GM21825 (cell line): ENCODE results near the gene ABCA7.

Experiments
- ATAC-seq: cut with Tn5 transposase; IDR thresholded peaks from one replicate; pipeline ENCODE4 v1.9.1; 2021; ENCODE audit warnings: mild to moderate bottlenecking, moderate library complexity; ENCODE audit not compliant: unreplicated experiment

Gene ABCA7

DNA sequence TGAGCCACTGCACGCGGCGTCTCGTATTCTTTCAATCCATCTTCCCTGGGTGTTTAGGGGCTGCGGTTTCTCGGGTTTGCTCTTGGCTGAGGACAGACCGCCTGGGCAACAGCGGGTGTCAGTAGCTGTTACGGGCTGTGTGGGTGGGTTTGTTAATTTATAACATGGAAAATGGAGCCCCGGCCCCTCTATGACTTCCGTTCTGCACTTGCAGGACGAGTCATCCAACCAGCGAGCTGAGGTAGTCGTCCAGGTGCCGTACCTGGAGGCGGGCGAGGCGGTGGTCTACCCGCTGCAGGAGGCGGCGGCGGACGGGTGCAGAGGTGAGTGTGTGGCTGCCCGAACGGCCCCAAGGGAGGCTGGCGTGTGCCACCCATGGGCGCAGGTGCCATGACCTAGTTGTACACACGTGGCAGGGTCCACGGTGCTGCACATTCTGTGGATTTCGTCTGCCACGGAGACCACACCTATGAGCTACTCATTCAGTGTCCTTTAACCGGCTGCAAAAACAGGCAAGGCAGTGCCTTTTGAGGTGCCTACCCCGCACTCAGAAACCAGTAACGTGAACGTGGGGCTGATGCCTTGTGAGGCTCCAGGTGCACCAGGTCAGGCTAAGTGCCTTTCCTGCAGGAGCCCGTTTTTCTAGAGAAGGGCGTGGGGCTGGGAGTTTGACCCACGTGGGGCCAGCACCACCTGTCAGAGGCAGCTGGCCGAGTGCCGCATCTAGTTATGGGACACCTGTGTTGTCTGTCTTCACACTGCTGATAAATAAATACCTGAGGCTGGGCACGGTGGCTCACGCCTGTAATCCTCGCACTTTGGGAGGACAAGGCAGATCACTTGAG, 44.3 kb downstream of the ABCA7 start:
- ATAC-seq, result no peak

DNA sequence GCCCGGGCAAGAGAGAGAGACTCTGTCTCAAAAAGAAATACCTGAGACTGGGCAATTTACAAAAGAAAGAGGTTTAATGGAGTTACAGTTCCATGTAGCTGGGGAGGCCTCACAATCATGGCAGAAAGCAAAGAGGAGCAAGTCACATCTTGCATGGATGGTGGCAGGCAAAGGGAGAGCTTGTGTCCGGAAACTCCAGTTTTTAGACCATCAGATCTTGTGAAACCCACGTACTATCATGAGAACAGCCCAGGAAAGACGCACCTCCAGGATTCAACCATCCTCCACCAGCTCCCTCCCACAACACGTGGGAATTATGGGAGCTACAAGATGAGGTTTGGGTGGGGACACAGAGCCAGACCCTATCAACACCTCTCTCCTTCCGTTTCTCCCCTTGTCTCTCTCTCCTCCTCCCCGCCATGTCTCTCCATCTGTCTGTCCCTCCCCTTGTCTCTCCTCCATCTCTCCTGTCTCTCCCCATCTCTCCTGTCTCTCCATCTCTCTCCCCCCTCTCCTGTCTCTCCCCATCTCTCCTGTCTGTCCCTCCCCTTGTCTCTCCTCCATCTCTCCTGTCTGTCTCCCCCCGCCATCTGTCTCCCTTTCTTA, 45.2 kb downstream of the ABCA7 start:
- ATAC-seq, result no peak

DNA sequence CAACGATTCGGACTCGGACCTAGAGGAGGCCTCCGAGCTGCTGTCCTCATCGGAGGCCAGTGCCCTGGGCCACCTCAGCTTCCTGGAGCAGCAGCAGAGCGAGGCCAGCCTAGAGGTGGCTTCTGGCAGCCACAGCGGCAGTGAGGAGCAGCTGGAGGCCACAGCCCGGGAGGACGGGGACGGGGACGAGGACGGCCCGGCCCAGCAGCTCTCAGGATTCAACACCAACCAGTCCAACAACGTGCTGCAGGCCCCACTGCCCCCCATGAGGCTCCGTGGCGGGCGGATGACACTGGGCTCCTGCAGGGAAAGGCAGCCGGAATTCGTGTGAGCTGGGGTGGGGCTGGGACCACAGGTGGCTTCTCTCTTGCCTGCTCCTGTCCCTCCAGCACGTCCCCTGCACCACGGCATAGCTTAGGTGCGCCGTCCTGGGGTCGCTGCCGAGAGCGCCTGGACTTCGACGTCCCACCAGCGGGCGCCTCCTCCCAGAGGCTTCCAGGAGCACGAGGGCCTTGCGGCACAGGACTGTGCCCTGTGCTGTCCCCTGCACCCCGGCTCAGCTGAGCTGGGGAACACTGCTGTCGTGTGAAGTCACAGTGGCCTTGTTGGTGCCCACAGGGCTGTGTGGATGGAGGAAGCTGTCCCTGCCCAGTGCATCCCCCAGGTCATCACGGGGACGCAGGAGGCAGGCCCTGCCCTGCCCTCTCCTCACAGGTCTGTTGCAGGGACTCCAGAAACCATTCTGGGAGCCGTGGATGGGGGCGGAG, 46.0 kb downstream of the ABCA7 start:
- no peak for ATAC-seq

DNA sequence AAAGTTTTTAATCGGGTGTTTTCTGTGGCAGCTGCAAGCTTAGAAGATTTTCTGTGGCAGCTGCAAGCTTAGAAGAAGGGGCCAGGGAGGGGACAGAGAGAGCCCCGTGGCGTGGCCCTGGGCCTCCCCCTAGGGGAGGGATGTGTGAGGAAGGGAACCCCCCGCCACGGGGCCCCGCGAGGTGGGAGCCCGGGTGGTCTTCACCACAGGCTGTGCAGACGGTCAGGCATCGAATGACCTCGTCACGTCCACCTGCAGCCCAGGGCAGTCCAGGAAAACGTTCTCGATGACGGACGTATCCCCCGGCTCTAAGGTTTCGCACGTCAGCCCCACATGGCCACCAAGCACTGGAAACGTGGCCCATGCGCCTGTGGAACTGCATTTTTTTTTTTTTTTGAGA, 46.7 kb downstream of the ABCA7 start:
- ATAC-seq, result no peak

DNA sequence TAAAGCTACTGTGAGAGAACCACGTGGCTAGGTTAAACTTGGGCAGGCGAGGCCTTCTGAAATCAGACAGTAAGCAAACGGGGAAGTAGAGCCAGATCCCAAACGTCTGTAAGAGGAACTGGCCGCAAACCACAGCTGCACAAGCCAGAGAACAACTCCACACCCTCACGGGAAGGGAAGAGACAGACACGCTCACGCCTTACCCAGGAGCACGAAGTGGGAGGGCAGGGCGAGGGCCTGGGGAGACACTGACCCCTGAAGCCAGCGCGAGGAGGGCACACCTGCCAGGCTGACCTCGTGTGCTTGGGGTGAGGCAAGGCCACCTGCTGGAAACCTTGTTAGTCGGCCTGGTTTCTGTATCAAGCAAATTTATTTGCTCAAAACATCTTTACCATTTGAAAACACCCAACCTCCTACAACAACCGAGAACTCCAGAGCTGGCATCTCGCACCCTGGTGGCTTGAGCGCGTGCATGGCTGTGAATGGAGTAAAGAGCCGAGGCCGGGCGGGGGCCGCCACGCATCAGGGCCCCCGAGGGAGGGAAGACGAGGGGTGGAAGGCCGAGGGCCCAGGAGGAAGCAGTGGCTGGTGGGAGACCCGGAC, 48.0 kb downstream of the ABCA7 start:
- ATAC-seq, result no peak

DNA sequence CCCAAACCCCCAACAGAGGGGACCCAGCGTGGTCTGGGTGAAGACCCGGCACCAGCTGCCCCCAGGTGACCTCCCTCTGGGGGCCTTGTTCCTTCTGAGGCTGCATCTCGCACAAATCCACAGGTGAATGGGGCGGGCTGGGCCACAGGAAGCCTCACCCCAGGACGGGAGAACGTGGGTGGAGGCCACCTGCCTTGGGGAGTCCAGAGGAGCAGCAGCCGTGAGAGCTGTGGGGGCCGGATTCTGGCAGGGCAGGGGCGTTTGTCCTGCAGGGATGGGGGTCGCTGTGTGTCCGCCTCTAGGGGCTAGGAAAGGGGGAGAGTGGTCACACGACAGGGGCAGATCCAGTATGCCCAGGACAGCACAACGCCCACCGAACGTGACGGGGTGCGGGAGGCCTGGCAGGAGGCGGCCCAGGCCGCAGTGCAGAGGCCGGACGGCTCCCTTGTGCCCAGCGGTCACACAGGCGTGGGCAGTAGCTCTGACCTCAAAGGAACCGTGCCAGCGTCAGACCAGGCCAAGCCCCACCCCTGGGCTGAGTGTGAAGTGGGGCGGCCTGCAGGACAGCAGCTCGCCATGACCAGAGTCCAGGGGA, 48.6 kb downstream of the ABCA7 start:
- no peak for ATAC-seq

DNA sequence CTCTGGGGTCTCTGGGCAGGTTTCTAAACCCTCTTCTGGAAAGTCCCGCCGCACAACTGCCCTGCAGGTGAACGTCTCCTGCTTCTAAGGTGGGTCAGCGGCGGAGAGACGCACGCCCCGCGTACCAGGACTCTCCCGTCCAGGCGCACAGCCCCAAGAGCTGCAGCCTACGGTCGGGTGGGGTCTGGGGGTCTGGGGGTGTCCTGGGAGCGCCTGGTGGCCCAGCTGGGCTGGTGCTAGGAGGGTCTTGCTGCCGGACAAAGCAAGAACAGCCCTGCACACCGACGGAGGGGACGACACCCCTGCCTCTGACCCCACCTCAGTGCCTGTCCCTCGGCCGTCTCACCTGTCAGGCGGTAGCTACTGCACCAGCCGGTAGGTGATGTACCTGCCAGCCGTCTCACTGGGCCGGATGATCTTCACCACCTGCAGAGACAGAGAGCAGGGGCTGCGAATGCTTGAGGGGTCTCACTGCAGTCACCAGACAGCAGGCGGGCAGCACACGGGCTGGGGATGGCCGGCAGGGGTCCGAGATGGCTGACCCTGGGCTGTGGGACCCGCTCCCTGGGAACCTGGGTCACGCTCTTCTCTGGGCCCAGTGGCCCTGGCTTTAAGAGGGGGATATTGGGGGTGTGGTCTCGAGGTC, 49.3 kb downstream of the ABCA7 start:
- no peak for ATAC-seq

DNA sequence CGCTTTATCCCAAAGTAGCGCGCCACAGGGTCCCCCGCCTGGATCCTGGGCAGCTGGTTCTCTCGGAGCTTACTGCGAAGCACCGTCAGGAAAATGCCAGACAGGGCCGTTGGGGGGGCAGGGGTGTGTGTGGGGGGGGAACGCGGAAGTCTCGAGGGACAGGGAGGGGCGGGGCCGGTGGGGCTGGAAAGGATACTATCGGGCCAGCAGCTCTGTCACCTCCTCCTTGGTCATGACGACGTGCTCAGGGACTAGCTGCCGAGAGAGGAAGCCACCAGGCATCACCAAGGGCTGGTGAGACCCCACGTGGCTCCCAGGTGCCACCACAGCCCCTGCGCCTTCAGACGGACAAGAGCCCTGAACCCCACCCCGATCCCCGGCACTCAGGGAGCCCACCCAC, 50.0 kb downstream of the ABCA7 start:
- ATAC-seq, result no peak

DNA sequence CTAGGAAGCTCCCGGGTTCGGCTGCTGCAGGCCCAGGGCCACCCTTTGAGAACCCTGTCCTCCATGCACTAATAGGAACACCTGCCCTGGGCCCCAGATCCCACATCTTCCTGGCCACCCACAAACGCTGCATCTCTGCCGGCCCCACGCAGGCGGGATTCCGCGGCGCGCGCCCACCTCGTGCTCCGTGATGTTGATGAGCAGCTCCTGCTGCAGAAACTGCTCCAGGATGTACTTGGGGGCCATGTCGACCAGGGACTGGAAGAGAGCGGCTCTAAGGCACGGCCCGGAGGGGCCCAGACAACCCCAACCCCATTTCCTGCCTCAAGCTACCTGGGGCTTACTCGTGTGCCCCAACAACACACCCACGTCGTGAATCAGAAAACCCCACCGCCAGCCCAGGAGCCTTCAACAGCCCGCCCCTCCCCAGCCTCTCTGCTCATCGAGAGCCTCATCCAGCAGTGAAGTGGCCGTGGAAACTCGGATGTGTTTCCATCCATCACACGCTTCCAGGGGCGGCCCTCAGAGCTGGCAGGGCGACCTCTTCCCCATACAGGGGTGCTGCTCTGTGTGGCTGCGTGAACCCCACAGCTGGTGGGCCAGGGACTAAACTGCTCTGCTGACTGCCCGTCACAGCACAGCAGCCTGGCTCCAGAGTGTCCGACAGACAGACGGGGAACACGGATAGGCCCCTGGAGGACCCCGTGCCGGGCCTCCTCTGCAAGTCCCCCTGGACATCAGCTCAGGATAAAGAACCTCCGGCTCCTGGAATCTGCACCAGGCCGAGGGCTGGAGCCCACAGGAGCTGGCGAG, 51.0 kb downstream of the ABCA7 start:
- ATAC-seq, result no peak

DNA sequence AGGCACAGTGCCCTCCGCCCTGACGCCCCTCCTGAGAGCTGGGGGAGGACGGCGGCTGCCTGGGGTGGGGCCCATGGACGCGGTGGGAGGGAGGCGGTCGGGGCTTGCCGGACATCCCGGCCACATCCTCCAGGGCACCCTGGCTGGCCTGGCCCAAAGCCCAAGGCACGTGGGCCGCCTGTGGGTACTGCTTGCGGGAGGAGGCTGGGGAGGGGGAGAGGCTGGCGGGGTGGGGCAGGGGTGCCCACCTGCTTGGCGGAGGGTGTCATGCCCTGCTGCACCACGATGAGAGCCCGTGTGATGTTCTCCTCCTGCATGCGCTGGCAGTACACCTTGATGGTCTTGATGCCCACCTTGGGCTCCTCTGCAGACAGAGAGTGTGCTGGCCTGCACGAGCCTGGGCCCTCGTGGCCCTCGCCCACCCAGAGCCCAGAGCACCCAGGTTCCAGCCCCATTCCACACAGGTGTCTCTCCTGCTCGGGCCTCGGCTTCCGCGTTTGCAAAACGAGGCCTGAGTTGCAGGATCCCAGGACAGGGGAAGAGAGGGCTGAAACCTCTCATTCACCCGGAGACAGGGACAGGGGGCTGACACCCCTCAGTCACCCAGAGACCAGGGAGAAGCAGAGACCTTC, 51.8 kb downstream of the ABCA7 start:
- ATAC-seq, result no peak

DNA sequence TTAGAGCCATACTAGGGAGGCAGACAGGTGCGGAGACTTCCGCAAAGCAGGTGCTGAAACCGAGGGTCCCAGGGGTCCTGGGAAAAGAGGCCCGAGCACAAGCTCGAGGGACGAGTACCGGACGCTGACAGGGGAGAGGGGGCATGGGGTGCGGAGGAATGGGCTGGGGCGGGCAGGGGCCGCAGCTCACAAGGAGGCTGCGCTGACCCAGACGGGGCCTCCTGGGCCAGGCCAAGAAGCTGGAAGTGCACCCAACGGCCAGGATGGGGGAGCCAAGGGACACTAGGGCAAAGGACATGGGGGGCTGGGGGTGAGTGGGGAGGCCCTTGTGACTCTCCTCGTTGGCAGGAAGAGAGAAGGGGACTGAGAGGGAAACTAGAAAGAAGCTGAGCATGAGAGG, 53.4 kb downstream of the ABCA7 start:
- no peak for ATAC-seq

DNA sequence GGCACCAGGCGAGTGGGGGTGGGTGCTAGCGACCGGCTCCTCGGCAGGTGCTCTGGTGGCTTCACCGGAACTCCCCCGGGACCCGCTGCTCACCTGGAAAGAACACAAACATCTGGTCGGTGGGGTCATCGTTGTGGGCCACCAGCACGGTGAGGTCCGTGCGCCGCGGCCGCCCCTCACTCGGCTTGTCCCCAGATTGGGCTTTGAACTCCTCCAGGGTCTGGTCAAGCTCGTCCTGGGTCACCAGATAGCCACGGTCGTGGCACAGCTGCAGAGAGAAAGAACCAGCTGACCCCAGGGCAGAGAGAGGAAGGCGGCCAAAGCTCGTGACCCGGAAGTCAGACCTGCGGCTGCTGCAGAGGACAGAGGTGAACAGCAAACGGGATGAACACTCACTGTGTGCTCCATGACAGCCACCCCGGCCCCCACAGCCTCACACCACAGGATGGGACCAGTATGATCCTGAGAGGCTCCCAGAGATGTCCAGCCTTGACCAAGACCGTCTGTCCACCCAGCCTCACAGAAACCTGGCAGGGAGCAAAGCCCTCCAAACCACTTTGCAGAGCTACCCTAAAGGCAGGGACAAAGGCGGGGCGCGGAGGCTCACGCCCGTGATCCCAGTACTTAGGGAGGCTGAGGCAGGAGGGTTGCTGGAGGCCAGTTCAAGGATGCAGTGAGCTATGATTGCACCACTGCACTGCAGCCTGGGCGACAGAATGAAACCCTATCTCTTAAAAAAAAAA, 54.1 kb downstream of the ABCA7 start:
- ATAC-seq, result no peak

DNA sequence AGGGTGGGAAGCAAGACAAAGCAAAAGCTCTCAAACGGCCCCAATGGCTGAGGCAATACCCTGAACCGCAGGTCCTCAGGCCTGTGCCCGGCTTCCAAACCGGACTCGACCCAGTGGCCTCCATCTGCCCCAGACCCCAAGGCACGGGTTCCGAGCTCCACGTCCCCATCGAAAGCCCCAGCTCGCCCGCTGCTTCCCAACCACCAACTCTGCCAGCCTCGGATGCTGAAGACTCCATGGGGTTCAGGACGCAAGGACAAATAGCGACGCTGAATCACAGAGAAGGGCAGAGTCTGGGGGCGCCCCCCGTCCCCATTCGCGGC, 54.7 kb downstream of the ABCA7 start:
- ATAC-seq, result no peak

DNA sequence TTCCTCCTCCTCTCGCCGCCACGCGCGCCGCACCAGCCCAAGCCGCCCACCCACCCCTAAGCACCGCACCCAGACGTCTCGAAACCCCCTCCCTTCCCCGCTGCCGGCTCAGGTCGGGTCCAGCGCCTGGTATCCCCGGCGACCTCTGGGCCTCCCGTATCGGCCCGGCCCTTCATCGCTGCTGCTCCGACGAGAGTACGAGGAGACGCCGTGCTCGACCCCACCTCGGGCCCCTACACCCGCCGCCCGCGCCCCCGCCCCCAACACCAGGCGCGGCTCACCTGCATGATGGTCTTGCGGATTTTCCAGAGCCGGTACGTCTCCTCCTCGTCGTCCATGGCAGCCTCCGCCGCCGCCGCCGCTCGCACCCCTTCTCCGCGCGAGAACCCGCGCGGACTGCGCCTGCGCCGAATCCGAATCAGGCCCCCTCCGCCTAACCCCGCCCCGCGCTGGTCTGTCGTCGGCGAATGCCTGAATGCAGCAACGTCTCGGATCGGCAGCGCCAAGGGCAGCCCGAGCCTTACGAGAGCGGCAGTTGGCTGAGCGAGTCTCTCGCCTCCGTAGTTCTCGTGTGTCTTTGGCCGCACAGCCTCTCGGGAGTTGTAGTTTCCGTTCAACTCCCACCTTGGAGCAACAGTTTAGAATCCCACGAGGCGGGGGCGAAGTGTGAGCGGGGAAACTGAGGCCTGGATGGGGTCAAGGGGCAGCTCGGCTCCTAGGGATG, 55.2 kb downstream of the ABCA7 start, which contains the start of gene POLR2E:
POLR2E (minus strand) TSS at position 398 of the 724 bp plus-strand sequence; CDS start at position 338, 60 bp downstream.
- peak; percentile 76 for ATAC-seq

DNA sequence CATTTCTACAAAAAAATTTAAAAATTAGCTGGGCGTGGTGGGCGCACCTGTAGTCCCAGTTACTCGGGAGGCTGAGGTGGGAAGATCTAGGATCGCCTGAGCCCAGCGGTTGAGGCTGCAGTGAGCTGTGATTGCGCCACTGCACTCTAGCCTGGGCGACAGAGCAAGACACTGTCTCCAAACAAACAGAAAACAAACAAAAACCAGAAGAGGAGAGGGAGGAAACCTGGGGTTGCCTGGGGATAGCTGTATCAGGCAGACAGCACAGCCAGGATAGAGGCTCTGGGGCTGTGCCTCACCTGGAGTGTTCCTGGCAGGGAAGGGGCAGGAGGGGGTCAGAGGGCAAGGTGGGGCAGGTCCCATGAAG, 57.9 kb downstream of the ABCA7 start:
- ATAC-seq, result no peak

DNA sequence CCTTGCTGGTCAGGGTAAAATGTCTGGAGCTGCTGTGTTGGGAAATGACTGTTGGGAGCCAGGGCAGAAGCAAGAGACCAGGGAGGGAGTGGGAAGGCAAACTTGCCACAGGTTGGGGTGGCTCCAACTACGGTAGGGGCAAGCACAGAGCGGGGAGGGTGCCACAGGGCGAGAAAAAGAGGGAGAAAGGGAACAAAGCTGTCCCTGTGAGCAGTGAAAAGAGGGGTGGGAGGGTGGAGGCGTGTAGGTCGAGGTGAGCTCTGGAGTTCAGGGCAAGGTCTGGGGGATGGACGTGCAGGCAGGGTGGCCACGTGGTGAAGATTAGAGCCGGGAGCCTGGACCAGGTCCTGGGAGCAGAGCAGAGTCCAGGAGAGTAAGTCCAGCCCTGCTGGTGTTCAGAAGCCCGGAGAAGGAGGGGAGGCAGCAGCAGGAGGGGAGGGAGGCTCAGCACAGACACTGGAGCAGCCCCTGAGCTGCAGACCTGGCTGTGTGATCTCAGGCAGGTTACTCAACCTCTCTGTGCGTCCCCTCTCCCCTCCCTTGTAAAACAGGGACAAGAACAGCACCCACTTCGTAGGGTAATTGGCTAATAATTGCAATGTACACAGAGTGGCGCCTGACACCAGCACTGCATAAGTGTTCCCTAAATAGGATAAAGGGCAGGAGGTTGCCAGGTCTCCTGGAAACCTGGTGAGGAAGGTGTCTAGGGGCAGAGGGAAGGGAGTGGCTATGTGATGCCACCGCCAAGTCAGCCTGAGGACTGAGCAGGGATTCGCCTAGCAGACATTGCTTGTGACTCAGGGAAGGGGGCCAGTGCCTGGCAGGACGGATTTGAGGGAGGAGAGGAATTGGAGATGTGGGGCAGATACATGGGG, 58.5 kb downstream of the ABCA7 start:
- ATAC-seq, result no peak

DNA sequence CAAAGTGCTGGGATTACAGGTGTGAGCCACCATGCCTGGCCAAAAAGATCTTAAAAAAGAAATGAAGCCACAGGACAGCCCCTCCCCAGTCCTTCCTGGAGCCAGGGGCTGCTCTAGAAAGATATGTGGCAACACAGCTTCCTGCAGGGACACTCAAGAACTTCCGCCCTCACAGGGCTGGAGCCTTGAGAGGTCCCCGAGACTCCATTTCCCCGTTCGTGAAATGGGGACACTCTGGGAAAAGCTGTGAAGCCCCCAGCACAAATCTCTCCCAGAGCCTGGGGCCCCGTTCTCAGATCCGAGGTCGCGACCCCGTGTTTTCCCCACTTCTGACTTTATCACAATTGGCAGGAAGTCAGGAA, 61.4 kb downstream of the ABCA7 start:
- ATAC-seq, result no peak
